Adrenal gland (tissue), 12 donors: ENCODE measurements around the gene CHCHD4. TPM values are rescaled to one million over a fixed set of nuclear protein-coding genes. Genes with fewer than 3 reads are reported as not detected.

Experiments
- DNase-seq, 7 donors: peaks; one replicate each; pipeline ENCODE4 v3.0.0-alpha.2; 2019 to 2020
- H3K27ac ChIP-seq, 5 donors: fragments of 200-600 bp; sonication (generic) in 4 of 5; 1 replicate in 3 of 5; 2 replicates in 2 of 5; pipeline versions ENCODE4 v1.5.1 to v1.8.0; 2016 to 2020; ENCODE audit warnings: mild to moderate bottlenecking in 1 of 5
- H3K27me3 ChIP-seq: fragments of 200-600 bp; 2 replicates; pipeline ENCODE4 v1.8.0; 2021
- H3K36me3 ChIP-seq, 2 donors: fragments of 200-600 bp; replicated peaks in 1 of 2; 1 replicate in 1 of 2; 2 replicates in 1 of 2; pipeline versions ENCODE4 v1.5.1 to v1.8.0; 2018 to 2022
- H3K4me1 ChIP-seq, 2 donors: fragments of 200-600 bp; replicated peaks in 1 of 2; 1 replicate in 1 of 2; 2 replicates in 1 of 2; pipeline versions ENCODE4 v1.5.1 to v1.8.0; 2018 to 2021
- H3K4me3 ChIP-seq, 4 donors: fragments of 200-600 bp; sonication (generic) in 3 of 4; one replicate each; pipeline ENCODE4 v1.5.1; 2016 to 2018
- H3K9me3 ChIP-seq, 3 donors: fragments of 200-600 bp; sonication (generic) in 1 of 3; replicated peaks in 1 of 3; 1 replicate in 2 of 3; 2 replicates in 1 of 3; pipeline versions ENCODE4 v1.5.1 to v1.8.0; 2016 to 2021
- POLR2A ChIP-seq, 2 donors: fragments of 450-650 bp; IDR thresholded peaks; one replicate each; pipeline ENCODE4 v1.6.1; 2017; ENCODE audit warnings: antibody characterized with exemption in 2 of 2, mild to moderate bottlenecking in 2 of 2, moderate library complexity in 1 of 2
- WGBS, 4 donors: extraction: QIAGEN DNeasy Blood & Tissue Kit in 2 of 4; methylation state at CpG; one replicate each; pipeline versions ENCODE4 v1.1.5 to v1.1.7; 2013 to 2017; 5-methylcytosine and 5-hydroxymethylcytosine counted together
- intact Hi-C, 2 donors: fragments of 100-400 bp; cut with DNase I; formaldehyde crosslinking; loops; one replicate each; pipeline versions ENCODE4 v1.14.1 to v1.15.0; 2022 to 2023
- polyA plus RNA-seq, 3 donors: library from polyadenylated mRNA; stranded (reverse); fragments of 200-250 nt in 2 of 3; fragments of 350-450 nt in 1 of 3; fragmentation: Illumina TruSeq in 1 of 3; extraction: RNeasy Lipid Tissue Mini Kit (QIAGEN cat#74804) in 1 of 3; gene quantifications; one replicate each; pipeline ENCODE4 v1.2.3, GENCODE V29; 2013 to 2014
- total RNA-seq, 9 donors: library from RNA; depleted of rRNA in 4 of 9; stranded (reverse); fragments of >200 nt in 4 of 9; fragments of 120-200 nt in 1 of 9; fragmentation: NEBNext Ultra II Directional in 1 of 9; extraction: Animal tissue kit (Norgen Biotek cat#: 25700) in 1 of 9; gene quantifications; one replicate each; pipeline versions ENCODE4 v1.1.0 to v1.2.4, GENCODE V29; 2013 to 2023
- TF ChIP-seq, protein P1 (sequence below), 6 experiments: fragments of 450-650 bp in 4 of 6; fragments of 200-600 bp in 2 of 6; sonication (generic) in 1 of 6; IDR thresholded peaks; 1 replicate in 5 of 6; 2 replicates in 1 of 6; pipeline versions ENCODE4 v1.5.1 to v1.8.0; 2016 to 2021; ENCODE audit warnings: antibody characterized with exemption in 6 of 6, mild to moderate bottlenecking in 2 of 6, moderate library complexity in 1 of 6
- donor health status: healthy with polysubstance abuse.
- donor health status: Bipolar disorder and iron deficiency.
- donor health status: DM: yes; HTN: yes; CAD: no.
- donor health status: DM: no; HTN: no; CAD: no.
- donor health status: DM: no; HTN: no; CAD: no.
- donor health status: DM: yes; HTN: yes; CAD: no.

The CHCHD4 gene
- total and polyA plus RNA-seq, 12 donors: 10.1 to 39.0 (median 17.6) TPM

DNA sequence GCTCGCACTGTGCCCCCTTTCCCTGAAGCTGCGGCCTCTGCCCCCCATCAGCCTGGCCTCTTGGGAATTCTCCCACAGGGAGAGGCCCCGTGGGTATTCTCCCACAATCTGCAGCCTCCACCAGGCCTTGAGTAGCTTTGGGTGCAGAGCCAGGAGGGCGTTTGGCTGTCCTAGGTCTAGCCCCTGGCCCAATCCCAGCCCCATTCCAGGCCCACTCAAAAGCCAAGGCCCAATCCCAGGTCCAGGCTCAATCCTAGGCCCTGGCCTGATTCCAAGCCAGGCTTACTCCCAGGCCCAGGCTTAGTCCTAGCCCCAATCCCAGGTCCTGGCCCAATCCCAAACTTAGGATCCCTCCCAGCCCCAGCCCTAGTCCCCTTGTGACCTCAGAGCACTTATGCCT, 59.8 kb downstream of the CHCHD4 start:
- WGBS, 4 donors: 73 to 76% methylated on average over 4 of the region's 4 CpGs; no CpG with 5 or more reads in 2 of the 4 donors
- Histone ChIP-seq H3K36me3 (no peaks in the 10 kb centered on the region), H3K4me1 (no peaks in the 10 kb centered on the region), H3K27ac (no peak overlapping the region), H3K4me3 (no peak overlapping the region), H3K9me3 (no peaks in the 10 kb centered on the region), H3K27me3 (peaks cover 3% of the 10 kb centered on the region)
- intact Hi-C loops: no loop called here
- TF ChIP-seq POLR2A (IDR thresholded peaks at IDR 0.05): no peak
- TF ChIP-seq, protein P1, sequence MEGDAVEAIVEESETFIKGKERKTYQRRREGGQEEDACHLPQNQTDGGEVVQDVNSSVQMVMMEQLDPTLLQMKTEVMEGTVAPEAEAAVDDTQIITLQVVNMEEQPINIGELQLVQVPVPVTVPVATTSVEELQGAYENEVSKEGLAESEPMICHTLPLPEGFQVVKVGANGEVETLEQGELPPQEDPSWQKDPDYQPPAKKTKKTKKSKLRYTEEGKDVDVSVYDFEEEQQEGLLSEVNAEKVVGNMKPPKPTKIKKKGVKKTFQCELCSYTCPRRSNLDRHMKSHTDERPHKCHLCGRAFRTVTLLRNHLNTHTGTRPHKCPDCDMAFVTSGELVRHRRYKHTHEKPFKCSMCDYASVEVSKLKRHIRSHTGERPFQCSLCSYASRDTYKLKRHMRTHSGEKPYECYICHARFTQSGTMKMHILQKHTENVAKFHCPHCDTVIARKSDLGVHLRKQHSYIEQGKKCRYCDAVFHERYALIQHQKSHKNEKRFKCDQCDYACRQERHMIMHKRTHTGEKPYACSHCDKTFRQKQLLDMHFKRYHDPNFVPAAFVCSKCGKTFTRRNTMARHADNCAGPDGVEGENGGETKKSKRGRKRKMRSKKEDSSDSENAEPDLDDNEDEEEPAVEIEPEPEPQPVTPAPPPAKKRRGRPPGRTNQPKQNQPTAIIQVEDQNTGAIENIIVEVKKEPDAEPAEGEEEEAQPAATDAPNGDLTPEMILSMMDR (IDR thresholded peaks at IDR 0.05): no peak
- no peak for DNase-seq

DNA sequence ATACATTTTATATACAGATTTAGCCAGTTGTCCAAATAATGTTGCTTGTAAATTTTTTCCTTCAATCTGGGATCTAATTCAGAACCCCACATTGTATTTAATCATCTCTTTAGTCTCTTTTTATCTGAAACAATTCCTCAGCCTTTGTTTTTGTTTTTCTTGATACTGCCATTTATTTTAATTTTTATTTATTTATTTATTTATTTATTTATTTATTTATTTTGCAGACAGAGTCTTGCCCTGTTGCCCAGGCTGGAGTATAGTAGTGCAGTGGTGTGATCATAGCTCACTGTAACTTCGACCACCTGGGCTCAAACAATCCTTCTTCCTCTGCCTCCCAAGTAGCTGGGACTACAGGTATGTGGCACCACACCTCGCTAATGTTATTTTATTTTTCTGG, 61.5 kb downstream of the CHCHD4 start:
- TF ChIP-seq, protein P1 (IDR thresholded peaks at IDR 0.05): no peak
- no peak overlapping the region for H3K27ac ChIP-seq
- intact Hi-C loops: no loop called here
- H3K27me3 ChIP-seq: peaks cover 3% of the 10 kb centered on the region
- H3K4me3 ChIP-seq: no peak overlapping the region
- DNase-seq: no peak
- WGBS, 4 donors: 84 to 89% (median 85%) methylated on average over 2 of the region's 2 CpGs
- H3K4me1 ChIP-seq: no peaks in the 10 kb centered on the region
- no peaks in the 10 kb centered on the region for H3K9me3 ChIP-seq
- no peaks in the 10 kb centered on the region for H3K36me3 ChIP-seq

Other genes starting within 250 kb of the CHCHD4 start
- gene WNT7A, start 244.8 kb downstream of the CHCHD4 start, total RNA-seq: under 1 TPM in 1 of 9 donors, not detected in 8; under 0.01 TPM
- not detected for gene WNT7A, start 244.8 kb downstream of the CHCHD4 start, polyA plus RNA-seq
- gene TMEM43, start 182 bp upstream of the CHCHD4 start, total RNA-seq: 10 to 100 TPM; 51.7 to 79.1 (median 58.0) TPM
- gene TMEM43, start 182 bp upstream of the CHCHD4 start, polyA plus RNA-seq: 10 to 100 TPM; 40.0 to 50.4 (median 41.5) TPM
- 10 to 100 TPM; 15.6 to 66.5 (median 32.8) TPM for gene XPC, start 53.7 kb upstream of the CHCHD4 start, total RNA-seq
- gene XPC, start 53.7 kb upstream of the CHCHD4 start, polyA plus RNA-seq: 10 to 100 TPM; 20.4 to 30.7 (median 21.2) TPM
- 10 to 100 TPM in 4 of 9 donors, 1 to 10 TPM in 5; 5.8 to 16.0 (median 9.8) TPM for gene LSM3, start 53.9 kb upstream of the CHCHD4 start, total RNA-seq
- 10 to 100 TPM in 1 of 3 donors, 1 to 10 TPM in 2; 4.1 to 25.8 (median 6.1) TPM for gene LSM3, start 53.9 kb upstream of the CHCHD4 start, polyA plus RNA-seq